HL-60 (cell line): ENCODE data around the gene NUF2.

ENCODE experiments used
- DNase-seq, 2 experiments: peaks; one replicate each; pipeline ENCODE4 v3.0.0-alpha.2; 2010 to 2020; ENCODE audit warnings: low read depth in 1 of 2, low spot score in 1 of 2
- H3K27ac ChIP-seq: fragments of 250-450 bp; sonication (Bioruptor Pico); replicated peaks from 2 replicates; pipeline ENCODE4 v1.5.1; 2020; ENCODE audit warnings: mild to moderate bottlenecking, moderate library complexity
- H3K27me3 ChIP-seq: fragments of 250-450 bp; sonication (Bioruptor Pico); 2 replicates; pipeline ENCODE4 v1.5.1; 2021; ENCODE audit warnings: mild to moderate bottlenecking, moderate library complexity; ENCODE audit not compliant: insufficient read depth, poor library complexity, severe bottlenecking
- H3K4me3 ChIP-seq: replicated peaks from 2 replicates; pipeline ENCODE4 v1.5.1; 2011; ENCODE audit warnings: mild to moderate bottlenecking, control low read depth, low read length; ENCODE audit not compliant: insufficient read depth
- CTCF ChIP-seq: IDR thresholded peaks from one replicate; pipeline ENCODE4 v1.5.1; 2011; ENCODE audit warnings: low read length, control low read depth, inconsistent platforms; ENCODE audit not compliant: insufficient read depth
- GABPA ChIP-seq: IDR thresholded peaks from 2 replicates; pipeline ENCODE4 v1.6.1; 2012; ENCODE audit warnings: low read depth
- POLR2AphosphoS5 ChIP-seq: IDR thresholded peaks from 2 replicates; pipeline ENCODE4 v1.6.1; 2012; ENCODE audit warnings: low read depth
- SPI1 ChIP-seq: IDR thresholded peaks from 2 replicates; pipeline ENCODE4 v1.6.1; 2012; ENCODE audit warnings: low read depth, mild to moderate bottlenecking, borderline replicate concordance
- long read RNA-seq: library from polyadenylated mRNA; unstranded; transcript quantifications from one replicate; pipeline ENCODE4 v2.0.0, GENCODE V29; 2020
- TF ChIP-seq, protein P1 (sequence below): IDR thresholded peaks from 2 replicates; pipeline ENCODE4 v1.6.1; 2012; ENCODE audit warnings: low read depth; ENCODE audit not compliant: insufficient replicate concordance

The NUF2 gene
- long read RNA-seq, transcript NUF2-201 (14 exons, 1,969 nt) = major isoform, 25 of 98 reads
- long read RNA-seq, transcript NUF2-202 (14 exons, 1,842 nt) = minor isoform, 5 of 98 reads
- long read RNA-seq, transcript NUF2-205 (4 exons, 779 nt) = minor isoform, 6 of 98 reads
- long read RNA-seq, partial matches to known transcripts = 44 of 98 reads
- long read RNA-seq, other reads (novel, unspliced or antisense) = 18 of 98 reads

DNA sequence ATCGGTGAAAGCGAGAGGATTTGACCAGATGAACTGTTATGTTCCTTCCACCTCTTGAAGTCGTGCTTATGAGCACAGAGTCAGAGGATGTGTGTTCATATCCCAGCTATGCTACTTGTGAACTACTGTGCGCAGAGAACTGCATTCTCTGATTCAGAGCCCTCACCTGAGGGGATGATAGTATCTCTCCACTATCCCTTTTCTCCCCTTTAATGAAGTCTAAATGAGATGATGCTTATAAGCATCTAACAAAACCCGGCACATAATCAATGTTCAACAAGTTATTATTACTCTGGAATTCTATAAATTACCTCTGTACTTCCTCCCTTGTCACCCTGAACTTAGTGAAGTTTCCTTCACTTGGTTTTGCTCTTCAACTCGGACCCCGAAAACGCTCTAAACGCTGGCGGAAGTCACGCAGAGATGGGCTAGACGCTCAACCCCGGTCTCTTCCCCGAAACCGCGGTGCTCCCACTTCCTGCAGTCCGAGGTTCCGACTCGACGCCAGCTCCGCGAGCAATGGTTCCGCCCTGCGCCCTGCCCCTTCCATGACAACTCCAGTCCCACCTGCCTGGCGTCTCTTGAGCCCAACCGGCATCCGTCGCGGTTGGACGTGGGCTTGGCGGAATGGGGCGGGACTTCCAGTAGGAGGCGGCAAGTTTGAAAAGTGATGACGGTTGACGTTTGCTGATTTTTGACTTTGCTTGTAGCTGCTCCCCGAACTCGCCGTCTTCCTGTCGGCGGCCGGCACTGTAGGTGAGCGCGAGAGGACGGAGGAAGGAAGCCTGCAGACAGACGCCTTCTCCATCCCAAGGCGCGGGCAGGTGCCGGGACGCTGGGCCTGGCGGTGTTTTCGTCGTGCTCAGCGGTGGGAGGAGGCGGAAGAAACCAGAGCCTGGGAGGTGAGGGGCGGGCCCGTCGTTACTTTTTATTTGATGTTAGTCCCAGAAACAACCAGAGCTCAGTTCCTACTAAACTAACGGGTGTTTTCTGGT is at the start of gene NUF2:
Gene NUF2, plus strand, starts transcription at position 644 of the 995 bp plus-strand sequence. CDS start 4,098 bp downstream, outside the sequence.
- TF ChIP-seq, protein P1, sequence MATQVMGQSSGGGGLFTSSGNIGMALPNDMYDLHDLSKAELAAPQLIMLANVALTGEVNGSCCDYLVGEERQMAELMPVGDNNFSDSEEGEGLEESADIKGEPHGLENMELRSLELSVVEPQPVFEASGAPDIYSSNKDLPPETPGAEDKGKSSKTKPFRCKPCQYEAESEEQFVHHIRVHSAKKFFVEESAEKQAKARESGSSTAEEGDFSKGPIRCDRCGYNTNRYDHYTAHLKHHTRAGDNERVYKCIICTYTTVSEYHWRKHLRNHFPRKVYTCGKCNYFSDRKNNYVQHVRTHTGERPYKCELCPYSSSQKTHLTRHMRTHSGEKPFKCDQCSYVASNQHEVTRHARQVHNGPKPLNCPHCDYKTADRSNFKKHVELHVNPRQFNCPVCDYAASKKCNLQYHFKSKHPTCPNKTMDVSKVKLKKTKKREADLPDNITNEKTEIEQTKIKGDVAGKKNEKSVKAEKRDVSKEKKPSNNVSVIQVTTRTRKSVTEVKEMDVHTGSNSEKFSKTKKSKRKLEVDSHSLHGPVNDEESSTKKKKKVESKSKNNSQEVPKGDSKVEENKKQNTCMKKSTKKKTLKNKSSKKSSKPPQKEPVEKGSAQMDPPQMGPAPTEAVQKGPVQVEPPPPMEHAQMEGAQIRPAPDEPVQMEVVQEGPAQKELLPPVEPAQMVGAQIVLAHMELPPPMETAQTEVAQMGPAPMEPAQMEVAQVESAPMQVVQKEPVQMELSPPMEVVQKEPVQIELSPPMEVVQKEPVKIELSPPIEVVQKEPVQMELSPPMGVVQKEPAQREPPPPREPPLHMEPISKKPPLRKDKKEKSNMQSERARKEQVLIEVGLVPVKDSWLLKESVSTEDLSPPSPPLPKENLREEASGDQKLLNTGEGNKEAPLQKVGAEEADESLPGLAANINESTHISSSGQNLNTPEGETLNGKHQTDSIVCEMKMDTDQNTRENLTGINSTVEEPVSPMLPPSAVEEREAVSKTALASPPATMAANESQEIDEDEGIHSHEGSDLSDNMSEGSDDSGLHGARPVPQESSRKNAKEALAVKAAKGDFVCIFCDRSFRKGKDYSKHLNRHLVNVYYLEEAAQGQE = no peak
- TF ChIP-seq POLR2AphosphoS5 (peak; percentile 76), SPI1 (no peak; the same call in 1 of the 2 replicates), GABPA (peak; percentile 100)
- H3K27me3 ChIP-seq = no peaks in the 10 kb centered on the region
- H3K27ac ChIP-seq = peak within 1 kb of the TSS; percentile 90
- peak; percentile 98 to 99 for DNase-seq
- peak within 1 kb of the TSS; percentile 78 for H3K4me3 ChIP-seq

DNA sequence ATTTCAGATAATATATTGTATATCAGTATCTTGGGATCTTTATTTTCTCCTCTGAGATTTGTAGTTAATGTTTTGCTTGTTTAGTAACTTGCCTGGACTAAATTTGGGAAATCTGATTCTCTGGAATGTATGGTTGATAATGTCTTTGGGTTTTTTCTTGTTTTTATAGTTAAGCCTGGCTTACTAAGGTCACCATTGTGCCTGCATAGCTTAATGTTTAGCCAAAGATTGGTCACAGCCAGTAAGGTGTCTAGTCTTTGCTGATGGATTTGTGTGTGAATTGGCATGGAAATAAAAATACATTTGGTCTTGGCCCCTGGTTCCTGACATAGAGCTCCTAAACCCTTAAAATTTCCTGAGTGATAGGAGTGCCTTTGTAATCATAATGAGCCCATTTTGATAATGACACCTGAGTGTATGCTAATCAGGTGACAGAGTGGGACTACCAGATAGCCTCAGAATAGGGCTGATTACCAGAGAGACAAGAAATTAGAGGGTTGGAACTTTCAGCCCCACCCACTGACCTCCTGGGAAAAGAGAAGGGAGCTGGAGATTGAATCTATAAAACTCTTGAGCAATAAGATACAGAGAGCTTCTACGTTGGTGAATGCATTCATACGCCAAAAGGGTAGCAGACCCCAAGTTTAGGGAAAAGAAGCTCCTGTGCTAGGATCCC is 47.9 kb upstream of the NUF2 start:
- no peak overlapping the region for H3K27ac ChIP-seq
- TF ChIP-seq GABPA (no peak), POLR2AphosphoS5 (no peak), SPI1 (no peak), CTCF (no peak)
- TF ChIP-seq, protein P1 = no peak
- H3K27me3 ChIP-seq = no peaks in the 10 kb centered on the region
- no peak for DNase-seq
- H3K4me3 ChIP-seq = no peak overlapping the region

GRCh38 chr1:163275222-163275621 is 46.5 kb upstream of the NUF2 start:
- Histone ChIP-seq H3K27me3 (no peaks in the 10 kb centered on the region), H3K27ac (no peak overlapping the region), H3K4me3 (no peak overlapping the region)
- no peak for TF ChIP-seq CTCF
- TF ChIP-seq, protein P1 = no peak
- no peak for TF ChIP-seq SPI1
- no peak for TF ChIP-seq POLR2AphosphoS5
- TF ChIP-seq GABPA = no peak
- no peak for DNase-seq
